Trophoblast cell (in vitro differentiated cells and primary cell): ENCODE data around the gene CROCC2.
A peak's percentile ranks its signal among the peaks of the same experiment; 100 is the strongest.

Experiments used
- DNase-seq, 2 donors: peaks; one replicate each; pipeline ENCODE4 v3.0.0-alpha.2; 2016
- H2AFZ ChIP-seq: 2 replicates; pipeline ENCODE4 v1.6.1; 2013; ENCODE audit warnings: low read length, moderate library complexity, mild to moderate bottlenecking; ENCODE audit not compliant: insufficient read depth, poor library complexity
- H2AK5ac ChIP-seq: 2 replicates; pipeline ENCODE4 v1.6.1; 2013; ENCODE audit warnings: mild to moderate bottlenecking, low read length
- H2BK120ac ChIP-seq: 2 replicates; pipeline ENCODE4 v1.6.1; 2013; ENCODE audit warnings: low read length, mild to moderate bottlenecking, moderate library complexity; ENCODE audit not compliant: insufficient read depth, poor library complexity
- H2BK12ac ChIP-seq: 2 replicates; pipeline ENCODE4 v1.6.1; 2013; ENCODE audit warnings: mild to moderate bottlenecking, low read length, moderate library complexity
- H2BK5ac ChIP-seq: 2 replicates; pipeline ENCODE4 v1.6.1; 2013; ENCODE audit warnings: low read length, low read depth, moderate library complexity, mild to moderate bottlenecking; ENCODE audit not compliant: poor library complexity
- H3K14ac ChIP-seq: 2 replicates; pipeline ENCODE4 v1.6.1; 2013; ENCODE audit warnings: mild to moderate bottlenecking, low read length
- H3K18ac ChIP-seq: 2 replicates; pipeline ENCODE4 v1.6.1; 2013; ENCODE audit warnings: mild to moderate bottlenecking, low read length
- H3K23ac ChIP-seq: 2 replicates; pipeline ENCODE4 v1.6.1; 2013; ENCODE audit warnings: low read length
- H3K27ac ChIP-seq: 2 replicates; pipeline ENCODE4 v1.5.1; 2013; ENCODE audit warnings: low read depth, mild to moderate bottlenecking, inconsistent platforms, low read length, moderate library complexity
- H3K27me3 ChIP-seq: 2 replicates; pipeline ENCODE4 v1.6.1; 2013; ENCODE audit warnings: inconsistent platforms, mild to moderate bottlenecking, low read length, moderate library complexity; ENCODE audit not compliant: insufficient read depth
- H3K36me3 ChIP-seq, 2 experiments: 1 replicate in 1 of 2; 2 replicates in 1 of 2; pipeline ENCODE4 v1.6.1; 2013; ENCODE audit warnings: low read length in 2 of 2, mild to moderate bottlenecking in 2 of 2, moderate library complexity in 1 of 2; ENCODE audit not compliant: insufficient read depth in 2 of 2, control insufficient read depth in 1 of 2
- H3K4ac ChIP-seq: 2 replicates; pipeline ENCODE4 v1.6.1; 2013; ENCODE audit warnings: low read depth, mild to moderate bottlenecking, low read length, moderate library complexity
- H3K4me1 ChIP-seq, 2 experiments: 1 replicate in 1 of 2; 2 replicates in 1 of 2; pipeline ENCODE4 v1.6.1; 2013; ENCODE audit warnings: low read length in 2 of 2, mild to moderate bottlenecking in 2 of 2, moderate library complexity in 1 of 2; ENCODE audit not compliant: insufficient read depth in 2 of 2, control insufficient read depth in 1 of 2
- H3K4me2 ChIP-seq: 2 replicates; pipeline ENCODE4 v1.6.1; 2013; ENCODE audit warnings: inconsistent platforms, mild to moderate bottlenecking, low read length, moderate library complexity
- H3K4me3 ChIP-seq: 2 replicates; pipeline ENCODE4 v1.5.1; 2013; ENCODE audit warnings: mild to moderate bottlenecking, low read depth, low read length, inconsistent platforms
- H3K79me1 ChIP-seq: one replicate; pipeline ENCODE4 v1.6.1; 2013; ENCODE audit warnings: low read length
- H3K79me2 ChIP-seq: 2 replicates; pipeline ENCODE4 v1.6.1; 2013; ENCODE audit warnings: low read length, mild to moderate bottlenecking; ENCODE audit not compliant: control insufficient read depth, insufficient read depth, poor library complexity
- H3K9ac ChIP-seq: 2 replicates; pipeline ENCODE4 v1.6.1; 2013; ENCODE audit warnings: mild to moderate bottlenecking, low read length
- H3K9me3 ChIP-seq: 2 replicates; pipeline ENCODE4 v1.6.1; 2013; ENCODE audit warnings: low read depth, mild to moderate bottlenecking, control low read depth, inconsistent platforms, low read length; ENCODE audit not compliant: insufficient read depth
- H4K12ac ChIP-seq: 2 replicates; pipeline ENCODE4 v1.6.1; 2013; ENCODE audit warnings: low read depth, mild to moderate bottlenecking, low read length, moderate library complexity
- H4K8ac ChIP-seq: 2 replicates; pipeline ENCODE4 v1.6.1; 2013; ENCODE audit warnings: low read depth, mild to moderate bottlenecking, low read length, moderate library complexity
- H4K91ac ChIP-seq: one replicate; pipeline ENCODE4 v1.6.1; 2013; ENCODE audit warnings: low read depth, mild to moderate bottlenecking, low read length, moderate library complexity
- WGBS: extraction: QIAGEN DNeasy Blood & Tissue Kit; methylation state at CpG from one replicate; pipeline ENCODE4 v1.1.7; 2013; ENCODE audit warnings: missing lambda C conversion rate; ENCODE audit not compliant: insufficient read length, insufficient coverage; ENCODE audit errors: extremely low coverage; 5-methylcytosine and 5-hydroxymethylcytosine counted together

CROCC2 gene

DNA sequence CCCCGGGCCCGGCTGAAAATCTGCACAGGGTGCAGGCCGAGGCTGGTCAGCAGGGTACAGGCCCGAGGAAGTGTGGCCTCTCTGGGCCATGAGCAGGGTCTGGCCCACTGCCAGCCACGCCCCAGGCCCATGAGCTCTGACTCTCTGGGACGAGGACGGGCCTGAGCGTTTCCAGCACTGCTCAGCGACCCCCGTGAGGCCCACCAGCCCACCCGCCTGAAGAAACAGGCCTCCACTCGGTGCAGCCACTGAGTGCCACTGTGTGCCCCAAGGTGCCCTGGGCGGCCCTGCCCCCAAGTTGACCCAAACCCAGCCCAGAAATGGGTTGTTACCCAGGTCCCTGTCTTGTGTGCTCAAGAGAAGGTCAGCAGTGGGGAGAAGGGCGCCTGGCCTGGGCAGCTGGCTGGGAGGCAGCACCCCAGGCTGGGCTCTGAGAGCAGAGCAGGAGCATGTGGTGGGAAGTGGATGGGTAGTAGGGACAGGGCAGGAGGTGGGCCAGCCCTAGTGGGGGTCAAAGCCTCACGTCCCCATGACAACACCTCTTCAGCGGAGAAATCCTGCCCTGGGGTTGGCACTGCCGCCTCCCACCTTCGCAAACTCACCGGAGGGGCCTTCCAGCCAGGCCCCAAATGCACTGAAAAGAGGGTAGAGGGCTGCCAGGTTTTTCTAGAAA is 90.2 kb downstream of the CROCC2 start:
- Histone ChIP-seq H3K14ac (no peak overlapping the region), H4K8ac (no peak overlapping the region), H3K18ac (no peak overlapping the region), H3K79me2 (no peaks in the 10 kb centered on the region), H3K4me1 (peaks cover 0 to 10% of the 10 kb centered on the region in 2 experiments), H3K9ac (no peak overlapping the region), H3K4me3 (no peak overlapping the region), H2BK120ac (no peak overlapping the region), H3K4me2 (no peak overlapping the region), H3K36me3 (no peaks in the 10 kb centered on the region), H2AK5ac (no peak overlapping the region), H2BK5ac (no peak overlapping the region), H3K27me3 (peaks cover 11% of the 10 kb centered on the region), H2AFZ (no peak overlapping the region), H2BK12ac (no peak overlapping the region), H3K9me3 (peaks cover 11% of the 10 kb centered on the region), H4K12ac (no peak overlapping the region), H3K79me1 (peaks cover 2% of the 10 kb centered on the region), H3K23ac (no peak overlapping the region), H3K4ac (no peak overlapping the region), H4K91ac (no peak overlapping the region), H3K27ac (no peak overlapping the region)
- WGBS, result no CpG with 5 or more reads among the region's 19 CpGs
- DNase-seq, result no peak

DNA sequence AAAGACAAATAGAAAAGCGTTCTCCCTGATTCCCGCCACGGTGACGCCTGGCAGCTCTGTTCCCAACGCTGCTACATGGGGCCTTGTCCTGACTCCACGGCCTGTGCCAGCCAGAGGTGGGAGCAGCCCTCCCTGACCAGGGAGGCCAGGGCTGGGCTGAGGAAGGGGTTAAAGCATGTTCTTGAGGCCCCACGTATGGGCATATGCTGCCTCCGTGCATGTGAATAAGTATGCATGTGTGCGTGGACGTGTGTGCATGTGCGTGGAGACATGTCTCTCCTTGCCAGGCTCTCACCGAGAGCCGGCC is 90.7 kb downstream of the CROCC2 start:
- no peak overlapping the region for H3K23ac ChIP-seq
- peaks cover 11% of the 10 kb centered on the region for H3K9me3 ChIP-seq
- no peak for DNase-seq
- no peak overlapping the region for H2BK5ac ChIP-seq
- H3K27me3 ChIP-seq, result peaks cover 11% of the 10 kb centered on the region
- no peak overlapping the region for H2AFZ ChIP-seq
- no peak overlapping the region for H4K12ac ChIP-seq
- H2BK12ac ChIP-seq, result no peak overlapping the region
- H3K36me3 ChIP-seq, result no peaks in the 10 kb centered on the region
- H3K4me2 ChIP-seq, result no peak overlapping the region
- whole genome bisulfite sequencing, result no CpG with 5 or more reads among the region's 13 CpGs
- H4K8ac ChIP-seq, result no peak overlapping the region
- no peak overlapping the region for H3K4ac ChIP-seq
- no peaks in the 10 kb centered on the region for H3K79me2 ChIP-seq
- H3K79me1 ChIP-seq, result peaks cover 2% of the 10 kb centered on the region
- H4K91ac ChIP-seq, result no peak overlapping the region
- H3K9ac ChIP-seq, result no peak overlapping the region
- no peak overlapping the region for H3K4me3 ChIP-seq
- peaks cover 0 to 10% of the 10 kb centered on the region in 2 experiments for H3K4me1 ChIP-seq
- H3K27ac ChIP-seq, result no peak overlapping the region
- no peak overlapping the region for H2BK120ac ChIP-seq
- H3K14ac ChIP-seq, result no peak overlapping the region
- H2AK5ac ChIP-seq, result no peak overlapping the region
- H3K18ac ChIP-seq, result no peak overlapping the region

GRCh38 chr2:240997141-240997855 is 91.2 kb downstream of the CROCC2 start:
- Histone ChIP-seq H4K12ac (no peak overlapping the region), H3K4me2 (no peak overlapping the region), H2AFZ (no peak overlapping the region), H2AK5ac (no peak overlapping the region), H3K14ac (no peak overlapping the region), H3K4ac (no peak overlapping the region), H3K4me3 (no peak overlapping the region), H3K79me2 (no peaks in the 10 kb centered on the region), H3K18ac (no peak overlapping the region), H3K9me3 (peaks cover 11% of the 10 kb centered on the region), H2BK120ac (no peak overlapping the region), H3K9ac (no peak overlapping the region), H3K4me1 (peaks cover 0 to 10% of the 10 kb centered on the region in 2 experiments), H3K27me3 (peaks cover 11% of the 10 kb centered on the region), H2BK5ac (no peak overlapping the region), H3K36me3 (no peaks in the 10 kb centered on the region), H2BK12ac (no peak overlapping the region), H3K27ac (no peak overlapping the region), H4K91ac (no peak overlapping the region), H3K79me1 (peaks cover 2% of the 10 kb centered on the region), H3K23ac (no peak overlapping the region), H4K8ac (no peak overlapping the region)
- DNase-seq, result no peak
- no CpG with 5 or more reads among the region's 16 CpGs for whole genome bisulfite sequencing

GRCh38 chr2:240997856-240998705 is 91.9 kb downstream of the CROCC2 start, which contains the start of gene SNED1:
Gene SNED1 (plus strand): TSS chr2:240998618. CDS start chr2:240998838, 220 bp downstream.
- peak within 1 kb of the TSS; percentile 59 for H3K4me3 ChIP-seq
- peaks cover 2% of the 10 kb centered on the region for H3K79me1 ChIP-seq
- peaks cover 11% of the 10 kb centered on the region for H3K27me3 ChIP-seq
- WGBS, result no CpG with 5 or more reads among the region's 61 CpGs
- H3K79me2 ChIP-seq, result no peaks in the 10 kb centered on the region
- peak within 1 kb of the TSS; percentile 11 for H2AFZ ChIP-seq
- H3K4me1 ChIP-seq, result peaks cover 0 to 10% of the 10 kb centered on the region in 2 experiments
- H3K4me2 ChIP-seq, result peak within 1 kb of the TSS; percentile 75
- peaks cover 13% of the 10 kb centered on the region for H3K9me3 ChIP-seq
- no peak within 1 kb of the TSS for H3K23ac ChIP-seq
- H3K14ac ChIP-seq, result no peak within 1 kb of the TSS
- H3K18ac ChIP-seq, result no peak within 1 kb of the TSS
- no peak within 1 kb of the TSS for H2AK5ac ChIP-seq
- peak; percentile 30 to 63 for DNase-seq
- H3K36me3 ChIP-seq, result no peaks in the 10 kb centered on the region
- no peak within 1 kb of the TSS for H2BK5ac ChIP-seq
- H3K4ac ChIP-seq, result no peak within 1 kb of the TSS
- no peak within 1 kb of the TSS for H3K9ac ChIP-seq
- no peak within 1 kb of the TSS for H4K91ac ChIP-seq
- peak within 1 kb of the TSS; percentile 58 for H4K8ac ChIP-seq
- H2BK120ac ChIP-seq, result no peak within 1 kb of the TSS
- H2BK12ac ChIP-seq, result no peak within 1 kb of the TSS
- H3K27ac ChIP-seq, result no peak within 1 kb of the TSS
- H4K12ac ChIP-seq, result no peak within 1 kb of the TSS
